ENCODE measurements around the gene OSBPL5.

DNA sequence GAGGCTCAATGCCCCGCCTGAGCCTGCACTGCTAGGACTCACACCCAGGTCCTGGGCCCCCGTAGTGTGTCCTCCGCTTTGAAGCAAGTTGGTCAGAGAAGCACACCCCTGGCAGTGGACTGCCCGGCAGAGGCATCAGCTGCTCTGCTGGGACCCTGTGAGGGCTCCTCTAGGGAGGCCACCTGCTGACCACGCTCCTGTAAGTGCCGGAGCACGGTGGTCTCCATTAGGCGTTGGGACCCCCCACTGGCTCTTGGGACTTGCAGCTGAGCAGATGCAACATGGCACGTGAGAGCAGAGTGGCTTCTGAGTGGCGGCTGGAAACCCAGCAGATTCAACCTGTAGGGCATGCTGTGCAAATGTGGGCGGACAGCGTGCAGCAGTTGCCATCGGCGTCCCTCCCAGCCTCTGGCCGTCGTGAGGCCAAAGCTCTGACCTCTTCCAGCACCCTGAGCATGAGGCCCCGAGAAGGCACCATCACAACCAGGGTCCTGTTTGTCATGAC is 36.6 kb upstream of the OSBPL5 start:
- TF ChIP-seq, protein P1, sequence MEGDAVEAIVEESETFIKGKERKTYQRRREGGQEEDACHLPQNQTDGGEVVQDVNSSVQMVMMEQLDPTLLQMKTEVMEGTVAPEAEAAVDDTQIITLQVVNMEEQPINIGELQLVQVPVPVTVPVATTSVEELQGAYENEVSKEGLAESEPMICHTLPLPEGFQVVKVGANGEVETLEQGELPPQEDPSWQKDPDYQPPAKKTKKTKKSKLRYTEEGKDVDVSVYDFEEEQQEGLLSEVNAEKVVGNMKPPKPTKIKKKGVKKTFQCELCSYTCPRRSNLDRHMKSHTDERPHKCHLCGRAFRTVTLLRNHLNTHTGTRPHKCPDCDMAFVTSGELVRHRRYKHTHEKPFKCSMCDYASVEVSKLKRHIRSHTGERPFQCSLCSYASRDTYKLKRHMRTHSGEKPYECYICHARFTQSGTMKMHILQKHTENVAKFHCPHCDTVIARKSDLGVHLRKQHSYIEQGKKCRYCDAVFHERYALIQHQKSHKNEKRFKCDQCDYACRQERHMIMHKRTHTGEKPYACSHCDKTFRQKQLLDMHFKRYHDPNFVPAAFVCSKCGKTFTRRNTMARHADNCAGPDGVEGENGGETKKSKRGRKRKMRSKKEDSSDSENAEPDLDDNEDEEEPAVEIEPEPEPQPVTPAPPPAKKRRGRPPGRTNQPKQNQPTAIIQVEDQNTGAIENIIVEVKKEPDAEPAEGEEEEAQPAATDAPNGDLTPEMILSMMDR (IDR thresholded peaks at IDR 0.05 in 4 of 5, conservative IDR thresholded peaks at IDR 0.05 in 1 of 5), result no peak
- TF ChIP-seq POLR2A (IDR thresholded peaks at IDR 0.05), result no peak

Data from gastrocnemius medialis (tissue), 4 donors.